SK-N-SH treated with all-trans-retinoic acid at 6 μM for 48 hours (cell line): ENCODE data around the gene SEC11A.

Source experiments
- ATAC-seq: fragments of 200-7000 bp; cut with Tn5 transposase; 3 replicates; pipeline ENCODE4 v1.9.1; 2020; ENCODE audit warnings: mild to moderate bottlenecking, moderate library complexity
- ARNTL ChIP-seq: fragments of 450-650 bp; formaldehyde crosslinking; IDR thresholded peaks from 2 replicates; pipeline ENCODE4 v1.5.0; 2020; ENCODE audit warnings: low read depth, mild to moderate bottlenecking, moderate library complexity, borderline replicate concordance
- BACH2 ChIP-seq: fragments of 250-450 bp; sonication (Bioruptor Pico); IDR thresholded peaks from 2 replicates; pipeline ENCODE4 v1.9.0; 2021; ENCODE audit warnings: mild to moderate bottlenecking, borderline replicate concordance
- CSDC2 ChIP-seq: fragments of 250-450 bp; sonication (Bioruptor Pico); IDR thresholded peaks from 2 replicates; pipeline ENCODE4 v1.5.0; 2020; ENCODE audit warnings: mild to moderate bottlenecking, moderate library complexity
- ESRRG ChIP-seq: fragments of 250-450 bp; sonication (Bioruptor Pico); IDR thresholded peaks from 2 replicates; pipeline ENCODE4 v1.6.1; 2021; ENCODE audit warnings: mild to moderate bottlenecking
- ISL1 ChIP-seq: fragments of 250-450 bp; sonication (Bioruptor Pico); IDR thresholded peaks from 2 replicates; pipeline ENCODE4 v2.1.2; 2022; ENCODE audit warnings: mild to moderate bottlenecking, moderate library complexity
- OSR1 ChIP-seq: fragments of 250-450 bp; sonication (Bioruptor Pico); IDR thresholded peaks from 2 replicates; pipeline ENCODE4 v1.8.0; 2022; ENCODE audit warnings: moderate library complexity, mild to moderate bottlenecking, inconsistent platforms
- PPARA ChIP-seq: fragments of 250-450 bp; sonication (Bioruptor Pico); IDR thresholded peaks from 2 replicates; pipeline ENCODE4 v1.5.0; 2020; ENCODE audit warnings: mild to moderate bottlenecking, borderline replicate concordance
- SNAI2 ChIP-seq: fragments of 250-450 bp; sonication (Bioruptor Pico); IDR thresholded peaks from 2 replicates; pipeline ENCODE4 v1.5.0; 2020; ENCODE audit warnings: mild to moderate bottlenecking, moderate library complexity
- TCF4 ChIP-seq: fragments of 250-450 bp; sonication (Bioruptor Pico); IDR thresholded peaks from 2 replicates; pipeline ENCODE4 v1.8.0; 2021; ENCODE audit warnings: mild to moderate bottlenecking, moderate library complexity, borderline replicate concordance
- TOX ChIP-seq: fragments of 250-450 bp; sonication (Bioruptor Pico); IDR thresholded peaks from 2 replicates; pipeline ENCODE4 v1.8.0; 2021; ENCODE audit warnings: mild to moderate bottlenecking, moderate library complexity, borderline replicate concordance
- TSHZ2 ChIP-seq: fragments of 250-450 bp; sonication (Bioruptor Pico); IDR thresholded peaks from 2 replicates; pipeline ENCODE4 v1.5.0; 2020; ENCODE audit warnings: mild to moderate bottlenecking, moderate library complexity
- ZFP3 ChIP-seq: fragments of 250-450 bp; sonication (Bioruptor Pico); IDR thresholded peaks from 2 replicates; pipeline ENCODE4 v1.5.0; 2020; ENCODE audit warnings: mild to moderate bottlenecking, moderate library complexity
- ZFP30 ChIP-seq: fragments of 450-650 bp; formaldehyde crosslinking; IDR thresholded peaks from 2 replicates; pipeline ENCODE4 v1.5.0; 2022; ENCODE audit warnings: mild to moderate bottlenecking, moderate library complexity
- ZNF565 ChIP-seq: fragments of 450-650 bp; formaldehyde crosslinking; conservative IDR thresholded peaks from 2 replicates; pipeline ENCODE4 v1.5.0; 2020; ENCODE audit warnings: low read depth, mild to moderate bottlenecking, moderate library complexity
- ZNF70 ChIP-seq: fragments of 450-650 bp; formaldehyde crosslinking; IDR thresholded peaks from 2 replicates; pipeline ENCODE4 v1.5.0; 2020; ENCODE audit warnings: mild to moderate bottlenecking, moderate library complexity
- ZNF8 ChIP-seq: fragments of 450-650 bp; formaldehyde crosslinking; IDR thresholded peaks from 2 replicates; pipeline ENCODE4 v1.5.0; 2020; ENCODE audit warnings: mild to moderate bottlenecking, moderate library complexity
- TF ChIP-seq, protein P1 (sequence below): fragments of 250-450 bp; sonication (Bioruptor Pico); IDR thresholded peaks from 2 replicates; pipeline ENCODE4 v1.8.0; 2020; ENCODE audit warnings: mild to moderate bottlenecking, moderate library complexity, borderline replicate concordance
- TF ChIP-seq, protein P2 (sequence below): fragments of 250-450 bp; sonication (Bioruptor Pico); IDR thresholded peaks from 2 replicates; pipeline ENCODE4 v1.5.1; 2020; ENCODE audit warnings: low read depth, mild to moderate bottlenecking, moderate library complexity

The SEC11A gene

GRCh38 chr15:84658080-84658787 lies 57.7 kb downstream of the SEC11A start, which contains the start of gene NMB:
TSS of gene NMB (minus strand) at chr15:84658199. CDS start at chr15:84658152, 47 bp downstream.
- peak; percentile 82 for ATAC-seq
- TF ChIP-seq BACH2 (no peak), ESRRG (CRISPR knock-in tag) (no peak), ZNF70 (CRISPR knock-in tag) (no peak), ISL1 (no peak), TOX (no peak), ZNF565 (CRISPR knock-in tag) (no peak), ARNTL (no peak)
- TF ChIP-seq, protein P1, sequence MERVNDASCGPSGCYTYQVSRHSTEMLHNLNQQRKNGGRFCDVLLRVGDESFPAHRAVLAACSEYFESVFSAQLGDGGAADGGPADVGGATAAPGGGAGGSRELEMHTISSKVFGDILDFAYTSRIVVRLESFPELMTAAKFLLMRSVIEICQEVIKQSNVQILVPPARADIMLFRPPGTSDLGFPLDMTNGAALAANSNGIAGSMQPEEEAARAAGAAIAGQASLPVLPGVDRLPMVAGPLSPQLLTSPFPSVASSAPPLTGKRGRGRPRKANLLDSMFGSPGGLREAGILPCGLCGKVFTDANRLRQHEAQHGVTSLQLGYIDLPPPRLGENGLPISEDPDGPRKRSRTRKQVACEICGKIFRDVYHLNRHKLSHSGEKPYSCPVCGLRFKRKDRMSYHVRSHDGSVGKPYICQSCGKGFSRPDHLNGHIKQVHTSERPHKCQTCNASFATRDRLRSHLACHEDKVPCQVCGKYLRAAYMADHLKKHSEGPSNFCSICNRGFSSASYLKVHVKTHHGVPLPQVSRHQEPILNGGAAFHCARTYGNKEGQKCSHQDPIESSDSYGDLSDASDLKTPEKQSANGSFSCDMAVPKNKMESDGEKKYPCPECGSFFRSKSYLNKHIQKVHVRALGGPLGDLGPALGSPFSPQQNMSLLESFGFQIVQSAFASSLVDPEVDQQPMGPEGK (CRISPR knock-in tag) = no peak

DNA sequence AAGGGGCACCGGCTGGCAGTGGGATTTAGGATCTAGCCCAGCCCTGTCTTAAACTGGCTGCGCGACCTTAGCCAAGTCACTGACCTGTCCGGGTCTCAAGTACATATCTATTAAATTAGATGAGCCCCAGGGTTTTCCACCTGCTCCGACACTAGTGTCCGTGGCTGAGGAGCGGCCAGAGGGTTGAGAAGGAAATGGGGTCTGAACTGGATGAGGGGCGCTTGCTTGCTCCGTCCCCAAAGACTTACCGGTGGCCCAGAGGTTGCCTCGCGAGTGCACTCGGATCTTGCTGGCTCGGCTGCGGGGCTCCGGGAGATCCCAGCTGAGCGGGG lies 58.2 kb downstream of the SEC11A start:
- ATAC-seq = no peak
- TF ChIP-seq TSHZ2 (CRISPR knock-in tag) (no peak), TOX (no peak), ZNF565 (CRISPR knock-in tag) (no peak), ARNTL (no peak), BACH2 (no peak), ZNF8 (no peak), ISL1 (no peak), ESRRG (CRISPR knock-in tag) (no peak), SNAI2 (CRISPR knock-in tag) (no peak), TCF4 (CRISPR knock-in tag) (no peak), CSDC2 (CRISPR knock-in tag) (no peak), ZFP30 (CRISPR knock-in tag) (no peak), PPARA (CRISPR knock-in tag) (no peak), ZNF70 (CRISPR knock-in tag) (no peak)
- TF ChIP-seq, protein P2, sequence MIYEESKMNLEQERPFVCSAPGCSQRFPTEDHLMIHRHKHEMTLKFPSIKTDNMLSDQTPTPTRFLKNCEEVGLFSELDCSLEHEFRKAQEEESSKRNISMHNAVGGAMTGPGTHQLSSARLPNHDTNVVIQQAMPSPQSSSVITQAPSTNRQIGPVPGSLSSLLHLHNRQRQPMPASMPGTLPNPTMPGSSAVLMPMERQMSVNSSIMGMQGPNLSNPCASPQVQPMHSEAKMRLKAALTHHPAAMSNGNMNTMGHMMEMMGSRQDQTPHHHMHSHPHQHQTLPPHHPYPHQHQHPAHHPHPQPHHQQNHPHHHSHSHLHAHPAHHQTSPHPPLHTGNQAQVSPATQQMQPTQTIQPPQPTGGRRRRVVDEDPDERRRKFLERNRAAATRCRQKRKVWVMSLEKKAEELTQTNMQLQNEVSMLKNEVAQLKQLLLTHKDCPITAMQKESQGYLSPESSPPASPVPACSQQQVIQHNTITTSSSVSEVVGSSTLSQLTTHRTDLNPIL (CRISPR knock-in tag) = no peak
- TF ChIP-seq, protein P1 (CRISPR knock-in tag) = no peak

DNA sequence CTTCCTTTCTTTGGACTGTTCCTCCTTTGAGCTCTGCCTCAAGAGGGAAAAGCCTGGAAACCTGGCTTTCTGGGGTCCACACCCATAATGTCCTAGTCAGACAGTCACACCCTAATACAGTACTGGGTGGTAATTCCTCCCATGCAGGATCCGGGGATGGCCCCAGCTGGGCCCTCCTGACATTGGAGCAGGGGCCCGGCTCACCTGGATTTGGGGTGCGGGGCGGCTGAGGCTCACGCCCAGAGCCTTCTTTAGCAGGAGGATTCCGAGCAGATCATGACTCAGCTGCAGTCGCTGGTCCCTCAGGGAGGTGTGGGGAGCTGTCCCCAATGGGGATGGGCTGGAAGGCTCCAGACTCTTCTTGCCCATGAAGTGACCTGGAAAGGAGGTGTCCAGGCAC lies 59.0 kb downstream of the SEC11A start:
- TF ChIP-seq SNAI2 (CRISPR knock-in tag) (no peak), ZNF70 (CRISPR knock-in tag) (no peak)
- TF ChIP-seq, all 23 proteins: peak for 0
- ATAC-seq = no peak

DNA sequence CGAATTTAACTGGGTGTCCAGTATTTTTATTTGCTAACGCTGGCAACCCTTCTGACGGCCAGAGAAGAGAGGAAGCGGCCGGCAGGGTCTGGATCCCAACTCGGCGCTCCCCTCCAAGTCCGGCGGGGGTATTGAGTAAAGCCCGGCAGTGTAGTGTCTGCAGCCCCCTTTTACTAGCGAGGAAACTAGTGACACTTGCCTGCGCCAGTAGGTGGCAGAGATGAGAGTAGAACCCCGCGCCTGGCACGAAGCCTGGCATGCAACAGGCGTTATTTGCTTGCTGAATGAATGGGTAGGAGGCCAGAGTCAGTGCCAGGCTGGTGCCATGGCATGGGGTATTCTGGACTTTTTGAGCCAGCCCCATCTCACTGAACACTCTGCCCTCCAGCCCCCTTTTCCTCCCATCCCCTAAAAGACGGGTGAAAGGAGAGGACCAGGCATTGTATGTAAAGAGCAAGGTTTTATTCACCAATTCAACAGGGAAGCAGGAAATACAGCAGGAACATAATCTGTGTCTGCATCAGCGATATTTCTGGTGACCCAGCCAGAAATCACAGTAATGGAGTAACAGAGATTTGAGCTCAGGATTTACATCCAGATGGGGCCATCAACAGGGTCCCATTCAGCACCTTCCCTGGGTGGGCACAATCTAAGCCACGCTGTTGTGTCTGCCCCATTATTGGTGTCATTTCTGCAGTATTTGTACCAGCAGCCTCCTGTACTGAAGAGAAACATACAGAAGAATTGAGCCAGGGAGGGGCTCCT lies 61.1 kb downstream of the SEC11A start:
- peak; percentile 55 for ATAC-seq
- TF ChIP-seq, protein P1 (CRISPR knock-in tag) = no peak
- TF ChIP-seq ZFP3 (CRISPR knock-in tag) (no peak), TSHZ2 (CRISPR knock-in tag) (no peak), PPARA (CRISPR knock-in tag) (no peak), TCF4 (CRISPR knock-in tag) (no peak), ESRRG (CRISPR knock-in tag) (no peak), OSR1 (CRISPR knock-in tag) (no peak), ZNF70 (CRISPR knock-in tag) (no peak), ZNF565 (CRISPR knock-in tag) (no peak), ARNTL (no peak)
- TF ChIP-seq, protein P2 (CRISPR knock-in tag) = no peak
- TF ChIP-seq, all 23 proteins: peak for 0
